Measurements from ENCODE around the gene PRKRA. TPM values are rescaled to one million over a fixed set of nuclear protein-coding genes. Genes with fewer than 3 reads are reported as not detected.

The PRKRA gene
- total and polyA plus RNA-seq, 2 of the 13 experiments (the other 11 are each of a cell fraction or from before 2014, with no cell fraction given), result 53.1 to 74.7 TPM

GRCh38 chr2:178449700-178450523, 1.1 kb downstream of the PRKRA start (continued):
- TF ChIP-seq ZNF256 (CRISPR knock-in tag; conservative IDR thresholded peaks at IDR 0.05), result peak; percentile 64; the same call in 1 of the 2 replicates
- TF ChIP-seq, protein P1, sequence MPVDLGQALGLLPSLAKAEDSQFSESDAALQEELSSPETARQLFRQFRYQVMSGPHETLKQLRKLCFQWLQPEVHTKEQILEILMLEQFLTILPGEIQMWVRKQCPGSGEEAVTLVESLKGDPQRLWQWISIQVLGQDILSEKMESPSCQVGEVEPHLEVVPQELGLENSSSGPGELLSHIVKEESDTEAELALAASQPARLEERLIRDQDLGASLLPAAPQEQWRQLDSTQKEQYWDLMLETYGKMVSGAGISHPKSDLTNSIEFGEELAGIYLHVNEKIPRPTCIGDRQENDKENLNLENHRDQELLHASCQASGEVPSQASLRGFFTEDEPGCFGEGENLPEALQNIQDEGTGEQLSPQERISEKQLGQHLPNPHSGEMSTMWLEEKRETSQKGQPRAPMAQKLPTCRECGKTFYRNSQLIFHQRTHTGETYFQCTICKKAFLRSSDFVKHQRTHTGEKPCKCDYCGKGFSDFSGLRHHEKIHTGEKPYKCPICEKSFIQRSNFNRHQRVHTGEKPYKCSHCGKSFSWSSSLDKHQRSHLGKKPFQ (CRISPR knock-in tag; IDR thresholded peaks at IDR 0.05; ENCODE audit: insufficient replicate concordance), result peak; percentile 55
- peak; percentile 62; the same call in 1 of the 2 replicates for TF ChIP-seq GFI1 (CRISPR knock-in tag; IDR thresholded peaks at IDR 0.05; ENCODE audit: borderline replicate concordance)
- no peak for TF ChIP-seq ZNF451 (CRISPR knock-in tag; IDR thresholded peaks at IDR 0.05)
- TF ChIP-seq ZNF503 (CRISPR knock-in tag; IDR thresholded peaks at IDR 0.05), result no peak
- TF ChIP-seq THAP11 (CRISPR knock-in tag; IDR thresholded peaks at IDR 0.05), result no peak
- no peak for TF ChIP-seq WIZ (CRISPR knock-in tag; IDR thresholded peaks at IDR 0.05)
- peak; percentile 45; the same call in 1 of the 2 replicates for TF ChIP-seq SMYD3 (CRISPR knock-in tag; IDR thresholded peaks at IDR 0.05)
- no peak for TF ChIP-seq FOXK1 (CRISPR knock-in tag; IDR thresholded peaks at IDR 0.05; ENCODE audit: borderline replicate concordance, low read depth)
- no peak for TF ChIP-seq TOPORS (CRISPR knock-in tag; IDR thresholded peaks at IDR 0.05)
- no peak for TF ChIP-seq TP53 (CRISPR knock-in tag; conservative IDR thresholded peaks at IDR 0.05)
- TF ChIP-seq ZNF790 (CRISPR knock-in tag; IDR thresholded peaks at IDR 0.05; ENCODE audit: borderline replicate concordance), result no peak
- no peak for TF ChIP-seq ZNF3 (CRISPR knock-in tag; IDR thresholded peaks at IDR 0.05)
